GM18907 (cell line): ENCODE results near the gene MLLT3.
A peak's percentile ranks its signal among the peaks of the same experiment; 100 is the strongest.

Experiments
- ATAC-seq: cut with Tn5 transposase; IDR thresholded peaks from one replicate; pipeline ENCODE4 v1.9.1; 2021; ENCODE audit warnings: mild to moderate bottlenecking, moderate library complexity; ENCODE audit not compliant: unreplicated experiment

Gene MLLT3

DNA sequence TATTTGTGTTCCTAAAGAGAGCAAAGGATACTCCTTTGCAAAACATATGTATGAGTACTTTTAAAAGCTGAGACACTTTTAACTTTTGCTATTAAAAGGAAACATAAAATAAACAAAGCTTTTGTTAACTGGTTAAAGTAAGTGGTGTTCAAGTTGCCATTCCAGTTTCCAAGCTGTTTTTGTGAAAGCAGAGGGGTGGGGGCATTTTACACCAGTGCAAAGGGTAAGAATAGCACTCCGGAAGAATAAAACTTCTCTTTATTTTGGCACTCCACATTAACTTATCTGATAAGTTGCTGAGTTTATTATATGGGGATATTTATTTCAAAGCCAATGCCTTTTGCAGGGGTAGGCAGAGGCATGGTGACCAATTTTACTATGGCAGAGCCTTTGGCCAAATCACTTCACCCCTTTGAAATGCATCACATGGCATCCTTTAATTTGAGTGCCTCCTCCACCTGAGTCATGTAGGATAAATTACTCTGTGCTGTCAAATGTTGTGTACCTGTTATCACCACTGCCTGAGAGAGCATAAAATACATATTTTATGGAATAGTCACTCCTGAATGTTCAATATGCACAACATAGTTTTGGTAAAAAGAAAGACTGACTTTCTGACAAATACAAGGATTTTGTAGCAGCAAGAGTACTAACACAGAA, 62.9 kb downstream of the MLLT3 start:
- no peak for ATAC-seq

DNA sequence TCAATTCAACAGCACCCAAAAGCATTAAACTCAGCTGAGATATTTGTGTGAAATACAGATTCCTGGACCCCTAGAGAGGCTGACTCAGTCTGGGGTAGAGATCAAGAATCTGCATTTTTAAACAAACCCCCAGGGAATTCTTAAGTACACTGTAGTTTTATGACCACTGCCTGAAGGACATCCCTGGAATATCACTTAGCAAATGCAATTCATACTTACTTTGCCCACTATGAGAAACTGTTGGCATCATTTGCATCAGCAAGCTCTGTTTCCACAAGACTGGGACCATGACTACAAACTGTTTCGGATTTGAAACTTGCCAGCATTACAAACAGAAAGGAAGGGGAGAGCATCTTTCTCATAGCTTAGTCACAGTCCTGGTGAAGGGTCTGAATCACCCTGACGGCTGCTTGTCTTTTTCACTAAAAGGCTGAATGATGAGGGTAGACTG, 63.7 kb downstream of the MLLT3 start:
- ATAC-seq = no peak

DNA sequence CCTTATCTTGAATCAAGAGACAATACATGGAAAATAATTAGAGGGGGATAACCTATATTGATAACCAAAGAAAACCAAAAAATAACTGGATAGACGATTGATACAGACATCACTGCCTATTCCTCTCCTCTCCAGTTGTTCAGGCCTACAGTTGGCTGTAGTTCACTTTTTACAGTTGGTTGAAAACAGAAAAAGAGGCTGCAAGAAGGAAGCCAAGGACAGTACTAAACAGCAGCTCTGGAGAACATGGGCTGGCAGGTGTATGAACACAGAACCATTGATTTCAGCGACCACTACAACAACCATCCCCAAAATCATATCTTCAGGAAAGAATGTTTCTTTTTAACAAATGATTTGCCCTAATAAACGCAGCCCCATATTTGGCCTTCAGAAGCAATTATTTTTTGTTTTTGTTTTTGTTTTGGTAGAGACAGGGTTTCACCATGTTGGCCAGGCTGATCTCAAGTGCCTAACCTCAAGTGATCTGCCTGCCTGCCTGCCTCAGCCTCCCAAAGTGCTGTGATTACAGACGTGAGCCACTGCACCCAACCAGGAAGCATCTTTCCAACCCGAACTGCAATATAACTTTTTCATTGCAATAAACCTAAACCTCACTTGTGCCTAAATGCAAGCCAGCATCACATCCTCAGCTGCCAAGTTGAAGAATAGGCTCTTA, 64.3 kb downstream of the MLLT3 start:
- no peak for ATAC-seq

DNA sequence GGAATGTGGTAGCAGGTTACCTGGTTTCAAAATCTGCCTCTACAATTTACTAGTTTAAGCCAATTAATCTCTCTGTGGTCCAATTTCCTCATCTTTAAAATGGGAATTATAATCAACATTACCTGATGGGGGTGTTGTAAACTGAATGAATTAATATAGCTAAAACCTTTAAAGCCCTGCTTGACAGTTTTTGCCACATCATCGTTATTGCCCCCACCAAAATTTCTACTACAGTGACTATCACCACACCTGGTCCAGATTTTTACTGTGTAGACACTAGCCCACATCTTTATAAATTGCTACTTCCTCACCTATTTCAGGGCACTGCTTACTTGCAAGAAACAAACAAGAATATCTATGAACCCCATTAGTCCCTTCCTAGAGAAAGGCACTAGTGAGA, 65.0 kb downstream of the MLLT3 start:
- no peak for ATAC-seq

DNA sequence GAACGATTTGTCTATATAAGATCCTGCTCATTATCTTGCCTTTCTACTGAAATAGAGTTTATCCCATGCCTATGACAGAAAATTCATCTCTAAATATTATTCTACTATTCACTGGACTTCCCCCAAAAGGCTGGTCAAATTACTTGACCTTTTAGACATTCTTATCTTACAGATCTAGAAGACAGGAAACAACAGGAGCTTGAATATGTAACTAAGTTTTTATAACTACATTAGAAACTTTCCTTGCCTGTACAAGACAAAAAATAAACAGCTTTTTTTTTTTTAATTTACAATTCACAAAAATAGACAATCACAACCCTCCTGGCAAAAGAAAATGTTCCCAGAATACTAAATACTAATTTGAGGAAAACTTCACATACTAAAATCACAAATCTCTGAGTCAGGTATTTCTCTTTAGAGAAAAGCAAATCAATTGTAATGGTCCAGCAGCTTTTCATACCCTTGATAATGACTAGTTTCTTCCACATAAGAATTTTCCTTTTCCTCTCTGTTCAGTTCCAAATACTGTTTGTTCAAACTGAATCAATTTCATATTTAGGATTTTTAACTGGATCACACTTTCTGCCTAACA, 68.6 kb downstream of the MLLT3 start:
- peak; percentile 39 for ATAC-seq

DNA sequence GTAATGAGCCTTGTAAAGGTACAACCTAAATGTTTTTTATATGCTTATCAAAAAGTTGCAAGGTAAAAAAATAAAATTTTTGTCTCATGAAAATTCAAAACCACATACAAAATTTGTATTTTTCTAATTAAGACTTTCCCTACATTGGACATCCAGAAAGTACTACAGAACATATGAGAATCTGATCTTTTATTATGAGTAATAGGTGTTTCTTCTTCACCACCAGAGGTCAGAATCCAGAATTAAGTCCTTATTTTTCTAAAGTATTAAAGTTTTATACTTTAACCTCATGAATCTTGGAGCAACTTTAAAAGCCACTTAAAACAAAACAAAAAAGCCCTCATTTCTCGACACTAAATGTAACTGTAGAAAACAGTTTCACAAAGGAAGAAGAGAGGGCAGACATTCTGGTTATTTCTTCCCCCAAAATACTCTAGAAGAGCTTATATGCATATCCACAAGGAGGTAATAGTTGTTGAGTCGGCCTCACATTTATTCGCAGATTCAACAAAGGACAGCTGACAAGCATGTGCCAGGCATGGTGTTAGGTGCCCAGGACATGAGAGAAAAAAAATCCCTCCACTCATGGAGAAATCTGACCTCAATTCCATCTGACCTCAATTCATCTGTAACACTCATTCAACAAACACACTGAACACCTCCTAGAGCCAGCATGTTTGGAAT, 69.3 kb downstream of the MLLT3 start:
- ATAC-seq = peak; percentile 42

DNA sequence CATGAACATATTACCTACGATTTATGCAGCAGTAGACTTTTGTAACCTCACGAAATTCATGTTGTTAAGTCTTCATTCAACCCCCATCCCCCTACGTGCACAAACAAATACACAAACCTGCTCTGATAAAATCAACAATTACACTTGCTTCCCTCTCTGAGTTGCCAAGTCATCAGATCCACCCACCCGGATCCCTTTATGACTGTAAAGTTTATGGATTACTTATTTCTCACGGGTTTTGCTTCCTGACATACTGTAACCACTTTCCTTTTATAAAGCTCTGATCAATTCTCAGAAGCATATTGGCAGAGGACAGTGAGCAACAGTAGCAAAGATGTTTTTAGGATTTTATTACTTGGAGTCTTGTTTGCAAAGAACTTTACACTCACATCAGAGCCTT, 70.5 kb downstream of the MLLT3 start:
- ATAC-seq = peak; percentile 81

DNA sequence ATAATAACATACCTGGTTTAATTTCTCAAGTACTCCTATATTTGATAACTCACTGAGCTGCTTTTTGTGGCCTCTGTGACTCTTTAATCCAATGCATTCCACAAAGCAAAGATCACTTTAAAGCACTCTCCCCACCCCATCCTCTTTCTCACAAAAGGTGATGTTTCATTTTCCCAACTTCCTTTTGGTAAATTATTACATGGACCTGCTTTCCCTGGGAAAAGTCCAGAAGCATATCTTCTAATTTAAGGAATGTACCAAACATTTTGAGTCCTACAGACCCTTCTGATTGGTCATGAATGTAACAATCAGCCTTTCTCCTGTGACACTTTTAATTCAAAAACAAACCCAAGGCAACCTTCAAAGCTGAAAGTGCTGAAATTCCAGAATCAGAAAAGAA, 71.1 kb downstream of the MLLT3 start:
- no peak for ATAC-seq

DNA sequence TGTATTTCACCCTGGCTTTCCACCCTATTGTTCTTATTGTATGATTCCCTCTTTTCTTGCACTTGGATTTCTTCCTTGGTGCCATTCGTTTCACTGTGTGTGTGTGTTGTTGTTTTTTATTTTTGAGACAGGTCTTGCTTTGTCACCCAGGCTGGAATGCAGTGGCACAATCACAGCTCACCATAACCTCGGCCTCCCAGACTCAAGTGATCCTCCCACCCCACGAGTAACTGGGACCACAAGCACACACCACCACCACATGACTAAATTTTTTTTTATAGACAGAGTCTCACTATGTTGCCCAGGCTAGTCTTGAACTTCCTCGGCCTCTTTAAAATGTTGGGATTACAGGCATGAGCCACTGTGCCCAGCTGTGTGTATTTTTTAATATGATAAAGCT, 72.0 kb downstream of the MLLT3 start:
- ATAC-seq = no peak

DNA sequence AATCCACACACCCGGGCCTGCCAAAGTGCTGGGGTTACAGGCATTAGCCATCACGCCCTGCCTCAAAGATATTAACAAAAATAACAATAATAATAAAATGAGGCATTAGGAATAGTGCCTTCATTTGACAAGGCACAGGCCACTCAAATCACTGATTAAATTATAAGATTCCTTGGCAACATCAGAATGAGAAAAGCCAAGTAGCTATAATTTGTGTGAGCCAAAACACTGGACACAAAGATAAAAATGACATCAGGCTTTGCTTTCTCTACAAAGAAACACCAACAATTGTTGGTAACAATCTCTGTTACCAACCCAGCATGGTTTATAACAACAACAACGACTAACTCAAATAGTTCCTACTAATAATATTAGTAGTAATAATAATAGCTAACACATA, 73.2 kb downstream of the MLLT3 start:
- no peak for ATAC-seq

DNA sequence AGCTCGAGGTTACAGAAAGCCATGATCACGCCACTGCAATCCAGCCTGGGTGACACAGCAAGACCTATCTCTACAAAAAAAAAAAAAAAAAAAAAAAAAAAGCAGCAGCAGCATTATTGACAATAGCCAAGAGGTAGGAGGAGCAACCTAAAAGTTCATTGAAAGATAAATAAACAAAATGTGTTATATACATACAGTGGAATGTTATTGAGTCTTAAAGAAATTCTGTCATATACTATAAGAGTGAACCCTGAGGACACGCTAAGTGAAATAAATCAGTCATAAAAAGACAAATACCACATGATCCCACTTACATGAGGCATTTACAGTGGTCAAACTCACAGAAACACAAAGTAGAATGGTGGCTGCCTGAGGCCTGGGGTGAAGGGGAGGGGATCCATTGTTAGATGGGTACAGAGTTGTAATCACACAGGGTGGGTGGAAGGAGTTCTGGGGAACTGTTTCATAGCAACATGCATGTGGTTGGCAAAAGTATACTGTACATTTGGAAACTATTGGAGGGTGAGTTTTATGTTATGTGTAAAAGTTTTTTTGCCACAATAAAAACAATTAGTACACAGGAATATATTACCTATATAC, 77.2 kb downstream of the MLLT3 start:
- no peak for ATAC-seq

DNA sequence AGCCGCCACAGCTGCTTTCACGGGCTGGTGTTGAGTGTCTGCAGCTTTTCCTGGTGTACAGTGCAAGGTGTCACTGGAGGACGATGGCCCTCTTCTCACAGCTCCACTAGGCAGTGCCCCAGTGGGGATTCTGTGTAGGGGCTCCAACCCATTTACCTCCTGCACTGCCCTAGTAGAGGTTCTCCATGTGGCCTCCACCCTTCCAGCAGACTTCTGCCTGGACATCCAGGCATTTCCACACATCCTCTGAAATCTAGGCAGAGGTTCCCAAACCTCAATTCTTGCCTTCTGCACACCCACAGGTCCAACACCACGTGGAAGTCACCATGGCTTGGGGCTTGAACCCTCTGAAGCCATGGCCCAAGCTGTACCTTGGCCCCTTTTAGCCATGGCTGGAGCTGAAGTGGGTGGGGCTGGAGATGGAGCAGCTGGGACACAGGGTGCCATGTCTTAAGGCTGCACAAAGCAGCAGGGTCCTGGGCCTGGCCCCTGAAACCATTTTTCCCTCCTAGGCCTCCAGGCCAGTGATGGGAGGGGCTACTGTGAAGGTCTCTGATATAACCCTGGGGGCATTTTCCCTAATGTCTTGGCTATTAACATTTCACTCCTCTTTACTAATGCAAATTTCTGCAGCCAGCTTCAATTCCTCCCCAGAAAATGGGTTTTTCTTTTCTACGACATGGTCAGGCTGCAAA, 82.0 kb downstream of the MLLT3 start:
- no peak for ATAC-seq

DNA sequence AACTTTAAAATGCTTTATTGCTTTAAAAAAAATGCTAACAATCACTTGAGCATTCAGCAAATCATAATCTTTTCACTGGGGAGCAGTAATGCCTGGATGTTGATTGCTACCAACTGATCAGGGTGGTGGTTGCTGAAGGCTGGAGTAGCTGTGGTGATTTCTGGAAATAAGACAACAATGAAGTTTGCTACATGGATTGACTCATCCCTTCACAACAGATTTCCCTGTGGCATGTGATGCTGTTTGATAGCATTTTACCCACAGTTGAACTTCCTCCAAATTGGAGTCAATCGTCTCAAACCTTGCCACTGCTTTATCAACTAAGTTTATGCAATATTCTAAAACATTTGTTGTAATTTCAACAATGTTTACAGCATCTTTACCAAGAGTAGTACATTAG, 83.3 kb downstream of the MLLT3 start:
- no peak for ATAC-seq

DNA sequence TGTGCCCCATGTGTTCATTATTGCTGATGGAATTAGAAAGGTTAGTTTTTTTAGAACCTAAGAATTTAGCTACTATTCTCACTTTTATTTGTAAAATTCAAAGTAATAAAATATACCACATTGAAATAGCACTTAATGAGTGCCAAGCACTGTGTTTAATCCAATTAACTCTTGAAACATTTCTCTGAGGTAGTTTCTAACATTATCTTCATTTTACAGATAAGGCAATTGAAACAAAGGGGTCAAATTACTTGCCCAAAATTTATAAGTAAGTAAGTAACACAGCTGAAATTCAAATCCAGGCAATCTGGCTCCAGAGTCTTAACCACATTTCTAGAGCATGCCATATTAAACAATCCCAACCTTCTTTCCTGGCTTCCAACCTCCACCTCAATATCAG, 84.2 kb downstream of the MLLT3 start:
- ATAC-seq = no peak

DNA sequence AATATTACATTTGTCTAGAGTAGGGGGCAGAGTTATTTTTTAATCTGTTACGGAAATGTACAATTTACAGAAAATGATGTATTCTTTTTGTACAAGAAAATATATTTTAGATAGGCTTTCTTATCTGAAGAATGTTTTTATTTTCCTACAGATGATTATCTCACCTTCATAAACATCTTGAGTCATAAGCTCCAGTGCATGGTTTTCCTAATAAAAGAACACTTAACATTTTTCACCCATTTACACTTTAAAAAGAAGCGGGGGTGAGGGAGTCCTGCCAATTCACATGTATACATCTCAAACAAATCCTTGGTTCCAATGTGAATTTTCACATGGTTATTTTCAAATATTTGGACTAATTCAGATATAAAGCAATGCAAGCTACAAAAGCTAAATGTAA, 85.0 kb downstream of the MLLT3 start:
- ATAC-seq = no peak

DNA sequence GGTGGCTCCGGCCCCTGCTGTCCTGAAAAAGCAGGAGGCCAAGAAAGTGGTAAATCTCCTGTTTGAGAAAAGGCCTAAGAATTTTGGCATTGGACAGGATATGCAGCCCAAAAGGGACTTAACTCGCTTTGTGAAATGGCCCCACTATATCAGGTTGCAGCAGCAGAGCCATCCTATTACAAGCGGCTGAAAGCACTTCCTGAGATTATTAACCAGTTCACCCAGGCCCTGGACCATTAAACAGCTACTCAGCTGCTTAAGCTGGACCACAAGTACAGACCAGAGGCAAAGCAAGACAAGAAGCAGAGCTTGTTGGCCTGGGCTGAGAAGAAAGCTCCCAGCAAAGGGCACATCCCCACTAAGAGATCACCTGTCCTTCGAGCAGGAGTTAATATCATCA, 89.7 kb downstream of the MLLT3 start:
- ATAC-seq = no peak

DNA sequence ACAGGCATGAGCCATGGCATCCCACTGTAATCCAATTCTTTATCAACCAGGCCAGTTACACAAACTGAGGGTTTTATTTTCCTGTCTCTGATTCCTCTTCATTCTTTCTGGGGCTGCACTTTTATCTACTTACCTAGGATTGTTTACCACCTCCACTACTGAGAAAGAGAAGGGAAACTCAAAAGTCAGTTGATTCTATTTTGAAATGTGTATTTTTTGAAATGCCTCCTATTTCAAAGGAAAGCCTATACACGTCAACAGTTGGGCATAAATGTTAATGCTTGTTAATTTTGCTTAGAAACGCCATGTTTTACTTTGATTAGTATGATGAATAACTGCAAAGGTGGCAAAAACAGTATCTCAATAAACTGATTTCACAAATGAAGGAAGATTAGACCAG, 92.5 kb downstream of the MLLT3 start:
- no peak for ATAC-seq

DNA sequence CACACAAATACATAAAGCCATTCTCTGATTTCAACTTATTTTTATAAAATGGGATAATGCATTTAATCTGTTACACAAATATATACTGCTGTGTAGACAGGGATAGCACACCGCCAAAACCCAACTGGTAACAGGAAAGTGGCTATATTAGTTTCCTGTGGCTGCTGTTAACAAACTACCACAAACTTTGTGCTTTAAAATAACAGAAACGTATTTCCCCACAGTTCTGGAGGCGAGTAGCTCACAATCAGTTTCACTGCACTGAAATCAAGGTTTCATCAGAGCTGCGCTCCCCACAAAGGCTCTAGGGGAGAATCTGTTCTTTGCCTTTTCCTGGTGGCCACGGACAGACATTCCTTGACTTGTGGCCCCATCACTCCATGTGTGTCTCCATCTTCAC, 94.0 kb downstream of the MLLT3 start:
- no peak for ATAC-seq

DNA sequence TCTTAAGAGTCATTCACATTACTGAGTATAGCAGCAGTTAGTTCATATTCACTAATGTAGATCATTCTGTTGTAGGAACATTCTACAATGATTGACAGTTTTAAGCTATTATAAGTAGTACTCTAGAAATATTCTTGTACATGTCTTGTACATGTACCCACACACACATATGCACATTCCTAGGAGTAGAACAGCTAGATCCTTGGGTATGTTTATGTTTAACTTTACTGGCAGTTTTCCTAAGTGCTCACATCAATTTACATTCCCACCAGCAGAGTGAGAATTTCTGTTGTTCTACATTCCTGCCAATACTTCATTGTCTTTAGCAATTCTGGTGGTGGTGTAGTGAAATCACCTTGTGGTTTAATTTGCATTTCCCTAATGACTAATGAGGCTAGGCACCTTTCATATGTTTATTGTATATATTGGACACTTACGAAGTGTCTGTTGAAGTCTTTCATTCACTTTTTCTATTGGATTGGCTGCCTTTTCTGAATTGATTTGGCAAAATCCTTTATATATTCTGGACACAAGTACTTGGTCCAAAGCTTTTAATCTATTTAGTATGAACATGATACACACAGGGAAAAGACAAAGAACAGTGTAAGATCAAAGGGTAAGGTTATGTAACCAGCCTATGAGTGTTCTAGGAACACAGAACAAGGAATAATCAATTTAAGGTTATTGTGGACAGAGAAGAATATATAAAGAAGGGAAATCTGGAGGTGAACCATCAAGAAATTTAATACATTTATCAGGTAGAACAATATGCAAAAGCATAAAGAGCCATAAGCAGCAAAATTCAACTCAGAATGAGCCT, 95.6 kb downstream of the MLLT3 start:
- peak; percentile 87 for ATAC-seq

DNA sequence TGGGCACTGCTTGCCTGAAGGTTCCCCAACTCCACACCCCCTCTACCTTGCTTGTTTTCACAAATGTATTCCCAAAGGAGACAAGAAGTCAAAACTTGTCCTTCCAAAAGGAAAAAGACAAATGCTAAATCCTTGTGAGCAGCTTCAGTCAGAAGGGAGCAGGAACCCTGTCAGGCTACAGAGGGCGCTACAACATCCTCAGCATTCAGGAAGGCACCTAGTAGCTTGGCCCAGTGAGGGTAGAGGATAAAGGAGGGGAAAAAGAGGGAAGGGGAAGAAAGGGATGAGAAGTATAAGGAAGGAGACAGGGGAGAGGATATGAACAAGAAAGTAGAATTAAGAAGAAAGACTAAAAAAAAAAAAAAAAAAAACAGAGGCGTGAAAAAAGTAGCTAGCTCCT, 97.5 kb downstream of the MLLT3 start:
- ATAC-seq = no peak
